Measurements from ENCODE around the gene GRM1. TPM values are rescaled to one million over a fixed set of nuclear protein-coding genes. Genes with fewer than 3 reads are reported as not detected.

The GRM1 gene
- total and polyA plus RNA-seq, 9 donors = 0.02 to 0.24 (median 0.10) TPM

DNA sequence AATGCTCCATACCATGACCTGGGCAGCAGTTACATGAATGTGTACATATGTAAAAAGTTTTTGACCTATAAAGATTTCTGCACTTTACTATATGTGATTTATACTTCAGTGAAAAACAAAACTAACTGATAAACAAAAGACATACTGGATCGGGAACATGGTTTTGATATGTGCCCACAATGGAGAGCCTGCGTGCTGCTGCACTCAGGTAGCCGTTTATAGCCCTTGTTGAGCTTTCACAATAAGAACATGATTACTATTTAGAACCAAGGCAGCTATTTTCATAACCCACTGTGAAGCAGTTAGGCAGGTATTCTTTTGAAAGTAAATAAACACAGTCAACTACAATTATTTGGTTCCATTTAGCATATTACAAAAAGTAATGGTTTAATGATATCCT, 318.8 kb downstream of the GRM1 start:
- Histone ChIP-seq H3K9me3 (no peaks in the 10 kb centered on the region), H3K27ac (no peak overlapping the region), H3K27me3 (no peaks in the 10 kb centered on the region), H3K36me3 (no peaks in the 10 kb centered on the region), H3K4me1 (ENCODE audit: insufficient read depth) (no peaks in the 10 kb centered on the region), H3K4me3 (no peak overlapping the region)
- intact Hi-C loops (cut with DNase I) = no loop called here
- TF ChIP-seq POLR2A (IDR thresholded peaks at IDR 0.05) (no peak), EP300 (IDR thresholded peaks at IDR 0.05) (no peak)
- TF ChIP-seq, protein P1, sequence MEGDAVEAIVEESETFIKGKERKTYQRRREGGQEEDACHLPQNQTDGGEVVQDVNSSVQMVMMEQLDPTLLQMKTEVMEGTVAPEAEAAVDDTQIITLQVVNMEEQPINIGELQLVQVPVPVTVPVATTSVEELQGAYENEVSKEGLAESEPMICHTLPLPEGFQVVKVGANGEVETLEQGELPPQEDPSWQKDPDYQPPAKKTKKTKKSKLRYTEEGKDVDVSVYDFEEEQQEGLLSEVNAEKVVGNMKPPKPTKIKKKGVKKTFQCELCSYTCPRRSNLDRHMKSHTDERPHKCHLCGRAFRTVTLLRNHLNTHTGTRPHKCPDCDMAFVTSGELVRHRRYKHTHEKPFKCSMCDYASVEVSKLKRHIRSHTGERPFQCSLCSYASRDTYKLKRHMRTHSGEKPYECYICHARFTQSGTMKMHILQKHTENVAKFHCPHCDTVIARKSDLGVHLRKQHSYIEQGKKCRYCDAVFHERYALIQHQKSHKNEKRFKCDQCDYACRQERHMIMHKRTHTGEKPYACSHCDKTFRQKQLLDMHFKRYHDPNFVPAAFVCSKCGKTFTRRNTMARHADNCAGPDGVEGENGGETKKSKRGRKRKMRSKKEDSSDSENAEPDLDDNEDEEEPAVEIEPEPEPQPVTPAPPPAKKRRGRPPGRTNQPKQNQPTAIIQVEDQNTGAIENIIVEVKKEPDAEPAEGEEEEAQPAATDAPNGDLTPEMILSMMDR (IDR thresholded peaks at IDR 0.05) = no peak
- 90 to 93% (median 90%) methylated on average over 3 of the region's 3 CpGs for WGBS, 3 donors
- DNase-seq = no peak

DNA sequence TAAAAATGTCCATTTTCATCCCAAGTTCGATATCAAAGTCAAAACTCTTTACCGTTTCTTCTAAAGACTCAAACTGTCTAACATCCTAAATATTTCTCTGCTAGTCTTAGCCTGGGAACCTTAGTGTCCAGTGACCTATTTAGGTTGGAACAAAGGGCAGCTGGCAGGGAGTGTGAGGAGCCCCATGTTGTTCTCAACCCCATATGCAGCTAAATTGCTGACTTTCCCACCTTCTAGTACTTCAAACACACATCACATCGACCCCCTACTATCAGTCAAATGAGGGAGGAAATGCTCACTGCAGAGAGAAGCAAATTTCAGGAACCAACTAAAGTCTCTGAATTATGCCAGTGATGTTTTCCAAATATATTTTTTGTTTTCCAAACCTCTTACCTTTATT, 322.2 kb downstream of the GRM1 start:
- H3K4me3 ChIP-seq = no peak overlapping the region
- H3K27ac ChIP-seq = no peak overlapping the region
- no peaks in the 10 kb centered on the region for H3K9me3 ChIP-seq
- intact Hi-C loops (cut with DNase I) = no loop called here
- TF ChIP-seq, protein P1 (IDR thresholded peaks at IDR 0.05) = no peak
- 45 to 54% (median 48%) methylated on average over 3 of the region's 3 CpGs for WGBS, 3 donors
- H3K4me1 ChIP-seq (ENCODE audit: insufficient read depth) = no peaks in the 10 kb centered on the region
- no peak for DNase-seq
- H3K27me3 ChIP-seq = no peaks in the 10 kb centered on the region
- no peaks in the 10 kb centered on the region for H3K36me3 ChIP-seq

DNA sequence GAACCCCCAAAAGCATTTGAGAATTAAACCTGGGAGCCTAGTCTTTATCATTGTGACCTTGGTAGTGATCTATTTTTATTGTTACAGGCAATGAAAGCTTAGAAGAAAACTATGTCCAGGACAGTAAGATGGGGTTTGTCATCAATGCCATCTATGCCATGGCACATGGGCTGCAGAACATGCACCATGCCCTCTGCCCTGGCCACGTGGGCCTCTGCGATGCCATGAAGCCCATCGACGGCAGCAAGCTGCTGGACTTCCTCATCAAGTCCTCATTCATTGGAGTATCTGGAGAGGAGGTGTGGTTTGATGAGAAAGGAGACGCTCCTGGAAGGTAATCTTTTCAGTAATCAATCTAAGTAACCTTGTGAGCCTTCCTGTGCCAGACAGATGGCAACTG, 323.3 kb downstream of the GRM1 start:
- no peaks in the 10 kb centered on the region for H3K27me3 ChIP-seq
- no peaks in the 10 kb centered on the region for H3K4me1 ChIP-seq (ENCODE audit: insufficient read depth)
- TF ChIP-seq EP300 (IDR thresholded peaks at IDR 0.05) (no peak), POLR2A (IDR thresholded peaks at IDR 0.05) (no peak)
- TF ChIP-seq, protein P1 (IDR thresholded peaks at IDR 0.05) = no peak
- no peaks in the 10 kb centered on the region for H3K9me3 ChIP-seq
- no peak overlapping the region for H3K4me3 ChIP-seq
- no peak for DNase-seq
- no peaks in the 10 kb centered on the region for H3K36me3 ChIP-seq
- 76 to 78% (median 77%) methylated on average over 5 of the region's 5 CpGs for WGBS, 3 donors
- H3K27ac ChIP-seq = no peak overlapping the region
- intact Hi-C loops (cut with DNase I) = no loop called here

DNA sequence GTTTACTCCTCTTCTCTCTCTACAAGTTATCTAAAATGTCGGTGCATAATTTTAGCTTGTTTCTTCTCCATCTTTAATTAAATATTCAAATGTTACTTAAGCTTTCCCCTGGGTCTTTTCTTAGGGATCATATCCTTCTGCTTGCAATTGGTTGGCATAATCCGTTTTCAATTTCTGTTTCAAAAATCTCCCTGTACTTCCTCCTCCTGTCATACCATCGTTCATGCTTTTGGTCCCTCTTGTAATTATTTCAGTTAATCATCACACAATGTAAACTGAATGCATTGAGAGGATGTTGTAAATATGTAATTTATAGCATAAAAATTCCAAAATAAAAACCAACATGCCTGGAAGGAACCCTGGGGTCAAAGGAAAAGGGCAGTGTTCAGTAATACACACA, 325.6 kb downstream of the GRM1 start:
- Histone ChIP-seq H3K4me1 (ENCODE audit: insufficient read depth) (no peaks in the 10 kb centered on the region), H3K27me3 (no peaks in the 10 kb centered on the region), H3K36me3 (no peaks in the 10 kb centered on the region), H3K4me3 (no peak overlapping the region), H3K9me3 (no peaks in the 10 kb centered on the region), H3K27ac (no peak overlapping the region)
- intact Hi-C loops (cut with DNase I) = no loop called here
- DNase-seq = no peak
- WGBS, 3 donors = 75 to 78% (median 77%) methylated on average over 3 of the region's 3 CpGs
- TF ChIP-seq, protein P1 (IDR thresholded peaks at IDR 0.05) = no peak
- TF ChIP-seq POLR2A (IDR thresholded peaks at IDR 0.05) = no peak
- TF ChIP-seq EP300 (IDR thresholded peaks at IDR 0.05) = no peak

Measured in ovary (tissue), 9 donors.